Measurements from ENCODE around the gene RAB8A. TPM values are rescaled to one million over a fixed set of nuclear protein-coding genes. Genes with fewer than 3 reads are reported as not detected.

Gene RAB8A
- total and polyA plus RNA-seq, 9 of the 15 experiments (the other 6 are each of a cell fraction or from before 2014, with no cell fraction given): 11.2 to 102 (median 53.2) TPM

DNA sequence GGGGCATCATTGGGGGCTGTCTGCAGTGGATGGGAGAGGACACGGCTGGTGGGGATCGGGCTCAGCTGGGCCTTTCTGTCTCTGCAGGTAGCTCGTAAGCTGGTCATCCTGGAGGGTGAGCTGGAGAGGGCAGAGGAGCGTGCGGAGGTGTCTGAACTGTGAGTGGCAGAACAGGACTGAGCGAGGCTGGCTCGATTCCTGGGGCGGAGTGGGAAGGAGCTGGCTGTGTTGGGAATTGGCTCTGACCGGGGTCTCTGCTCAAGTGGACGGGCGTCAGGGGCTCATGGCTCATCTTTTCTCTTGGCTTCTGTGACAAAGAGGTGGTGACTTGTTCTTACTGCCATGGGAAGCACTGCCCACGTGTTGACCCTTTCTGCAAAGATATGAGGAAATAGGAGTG, 23.7 kb upstream of the RAB8A start:
- TF ChIP-seq TAL1 (IDR thresholded peaks at IDR 0.05) (no peak), ZNF830 (CRISPR knock-in tag; IDR thresholded peaks at IDR 0.05) (no peak), SMC3 (conservative IDR thresholded peaks at IDR 0.05; ENCODE audit: insufficient read depth, low read depth, low read length) (no peak), NUFIP1 (IDR thresholded peaks at IDR 0.05; ENCODE audit: partially characterized antibody) (no peak)
- TF ChIP-seq, protein P1, sequence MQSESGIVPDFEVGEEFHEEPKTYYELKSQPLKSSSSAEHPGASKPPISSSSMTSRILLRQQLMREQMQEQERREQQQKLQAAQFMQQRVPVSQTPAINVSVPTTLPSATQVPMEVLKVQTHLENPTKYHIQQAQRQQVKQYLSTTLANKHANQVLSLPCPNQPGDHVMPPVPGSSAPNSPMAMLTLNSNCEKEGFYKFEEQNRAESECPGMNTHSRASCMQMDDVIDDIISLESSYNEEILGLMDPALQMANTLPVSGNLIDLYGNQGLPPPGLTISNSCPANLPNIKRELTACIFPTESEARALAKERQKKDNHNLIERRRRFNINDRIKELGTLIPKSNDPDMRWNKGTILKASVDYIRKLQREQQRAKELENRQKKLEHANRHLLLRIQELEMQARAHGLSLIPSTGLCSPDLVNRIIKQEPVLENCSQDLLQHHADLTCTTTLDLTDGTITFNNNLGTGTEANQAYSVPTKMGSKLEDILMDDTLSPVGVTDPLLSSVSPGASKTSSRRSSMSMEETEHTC (IDR thresholded peaks at IDR 0.05): no peak
- intact Hi-C loops (cut with micrococcal nuclease): no loop called here
- DNase-seq (ENCODE audit: extremely low read depth in 1 of 4, low spot score in 3 of 4): no peak
- Histone ChIP-seq H3K4me1 (replicated peaks in 1 of 2; ENCODE audit: control insufficient read depth in 2 of 2, insufficient read depth in 2 of 2, low read length in 2 of 2) (peaks cover 5 to 14% of the 10 kb centered on the region in 2 experiments), H2AFZ (ENCODE audit: low read depth, low read length) (no peak overlapping the region), H3K27ac (ENCODE audit: extremely low read depth, low read depth, low read length) (no peak overlapping the region; the same call in 2 of the 3 replicates), H3K79me2 (ENCODE audit: control insufficient read depth, insufficient read depth, low read length) (no peaks in the 10 kb centered on the region; the same call in 2 of the 3 replicates), H3K4me3 (no peak overlapping the region), H3K27me3 (ENCODE audit: control insufficient read depth in 2 of 2, insufficient read depth in 2 of 2, low read length in 2 of 2) (no peaks in the 10 kb centered on the region), H3K9me1 (ENCODE audit: control insufficient read depth, insufficient read depth, low read length) (no peaks in the 10 kb centered on the region), H3K4me2 (ENCODE audit: insufficient read depth, low read length) (no peak overlapping the region), H3K9ac (ENCODE audit: insufficient read depth in 1 of 2, low read depth in 2 of 2, low read length in 2 of 2) (peak overlapping the region in 1 of 2 experiments; percentile 13; a peak in 1 of 4 replicates), H3K36me3 (ENCODE audit: control insufficient read depth, insufficient read depth, low read length) (peaks cover 77% of the 10 kb centered on the region; the same call in 2 of the 3 replicates), H3K9me3 (replicated peaks; ENCODE audit: control insufficient read depth, insufficient read depth, low read depth, low read length) (no peaks in the 10 kb centered on the region), H4K20me1 (replicated peaks; ENCODE audit: control insufficient read depth, insufficient read depth, low read length) (peaks cover 6% of the 10 kb centered on the region; the same call in 1 of the 2 replicates)
- ChIA-PET POLR2A (interaction anchor here (0.6 to 6.4 kb wide), 6 partner anchors 10 to 251 kb away, joined by 3 to 67 read pairs (median 10); partner anchors contain the start of gene RAB8A), CTCF (ENCODE audit: low intra/inter-chr PET ratio) (no interaction called here)
- in situ Hi-C loops (cut with MboI): no loop called here
- no peak for ATAC-seq
- no TSS peak for BruUV-seq (replicated peaks)
- 88% methylated on average over 9 of the region's 12 CpGs for WGBS (ENCODE audit: insufficient coverage, low coverage, missing lambda C conversion rate)
- FAIRE-seq: no peak
